Hepatocyte (in vitro differentiated cells): ENCODE results near the gene IL22RA1.

Source experiments
- EZH2 ChIP-seq: fragments of 200-600 bp; sonication (generic); IDR thresholded peaks from 2 replicates; pipeline ENCODE4 v1.6.1; 2016; ENCODE audit warnings: antibody characterized with exemption, mild to moderate bottlenecking, borderline replicate concordance
- TF ChIP-seq, protein P1 (sequence below): fragments of 200-600 bp; sonication (generic); IDR thresholded peaks from 2 replicates; pipeline ENCODE4 v1.5.1; 2016; ENCODE audit warnings: antibody characterized with exemption, mild to moderate bottlenecking; ENCODE audit not compliant: poor library complexity

DNA sequence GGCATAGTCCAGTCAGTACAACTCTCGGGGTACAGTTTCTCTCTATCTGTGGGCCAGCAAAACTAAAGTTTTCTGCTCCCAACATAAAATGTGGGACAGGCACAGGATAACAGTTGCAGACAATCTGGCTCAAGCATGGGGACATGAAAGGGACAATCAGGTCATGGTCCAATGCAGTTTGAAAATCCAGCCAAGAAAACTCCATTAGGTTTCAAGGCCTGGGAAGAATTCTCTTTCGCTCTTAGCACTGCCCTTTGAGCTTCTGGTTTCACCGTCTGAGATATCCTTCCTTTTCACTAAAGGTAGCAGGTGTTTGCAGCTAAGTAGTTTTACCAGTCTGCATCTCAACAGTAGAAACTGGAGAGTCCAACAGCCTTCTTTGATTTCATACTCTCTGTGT is 21.1 kb upstream of the IL22RA1 start:
- TF ChIP-seq, protein P1, sequence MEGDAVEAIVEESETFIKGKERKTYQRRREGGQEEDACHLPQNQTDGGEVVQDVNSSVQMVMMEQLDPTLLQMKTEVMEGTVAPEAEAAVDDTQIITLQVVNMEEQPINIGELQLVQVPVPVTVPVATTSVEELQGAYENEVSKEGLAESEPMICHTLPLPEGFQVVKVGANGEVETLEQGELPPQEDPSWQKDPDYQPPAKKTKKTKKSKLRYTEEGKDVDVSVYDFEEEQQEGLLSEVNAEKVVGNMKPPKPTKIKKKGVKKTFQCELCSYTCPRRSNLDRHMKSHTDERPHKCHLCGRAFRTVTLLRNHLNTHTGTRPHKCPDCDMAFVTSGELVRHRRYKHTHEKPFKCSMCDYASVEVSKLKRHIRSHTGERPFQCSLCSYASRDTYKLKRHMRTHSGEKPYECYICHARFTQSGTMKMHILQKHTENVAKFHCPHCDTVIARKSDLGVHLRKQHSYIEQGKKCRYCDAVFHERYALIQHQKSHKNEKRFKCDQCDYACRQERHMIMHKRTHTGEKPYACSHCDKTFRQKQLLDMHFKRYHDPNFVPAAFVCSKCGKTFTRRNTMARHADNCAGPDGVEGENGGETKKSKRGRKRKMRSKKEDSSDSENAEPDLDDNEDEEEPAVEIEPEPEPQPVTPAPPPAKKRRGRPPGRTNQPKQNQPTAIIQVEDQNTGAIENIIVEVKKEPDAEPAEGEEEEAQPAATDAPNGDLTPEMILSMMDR, result no peak
- no peak for TF ChIP-seq EZH2
